Measurements from ENCODE around the gene NPL.

Gene NPL, protein sequence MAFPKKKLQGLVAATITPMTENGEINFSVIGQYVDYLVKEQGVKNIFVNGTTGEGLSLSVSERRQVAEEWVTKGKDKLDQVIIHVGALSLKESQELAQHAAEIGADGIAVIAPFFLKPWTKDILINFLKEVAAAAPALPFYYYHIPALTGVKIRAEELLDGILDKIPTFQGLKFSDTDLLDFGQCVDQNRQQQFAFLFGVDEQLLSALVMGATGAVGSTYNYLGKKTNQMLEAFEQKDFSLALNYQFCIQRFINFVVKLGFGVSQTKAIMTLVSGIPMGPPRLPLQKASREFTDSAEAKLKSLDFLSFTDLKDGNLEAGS

GRCh38 chr1:182789138-182790076 is at the start of gene NPL:
TSS of gene NPL (plus strand) at chr1:182789773. CDS start at chr1:182794372, 4,599 bp downstream.
- H3K79me2 ChIP-seq, result no peaks in the 10 kb centered on the region
- peak within 1 kb of the TSS; percentile 90 for H3K4me2 ChIP-seq (ENCODE audit: low read length)
- H3K27ac ChIP-seq, result no peak within 1 kb of the TSS
- H3K27me3 ChIP-seq (ENCODE audit: control insufficient read depth, insufficient read depth, low read length), result no peaks in the 10 kb centered on the region
- H3K4me1 ChIP-seq, result peaks cover 3% of the 10 kb centered on the region
- H3K4me3 ChIP-seq (ENCODE audit: low read depth, low read length), result peak within 1 kb of the TSS; percentile 51
- peak within 1 kb of the TSS; percentile 29 for H3K9ac ChIP-seq
- H3K36me3 ChIP-seq (ENCODE audit: control insufficient read depth, insufficient read depth, low read length), result no peaks in the 10 kb centered on the region
- H3K9me3 ChIP-seq (ENCODE audit: control insufficient read depth, low read length), result no peaks in the 10 kb centered on the region
- peak within 1 kb of the TSS; percentile 83 for H2AFZ ChIP-seq
- TF ChIP-seq, protein P1, sequence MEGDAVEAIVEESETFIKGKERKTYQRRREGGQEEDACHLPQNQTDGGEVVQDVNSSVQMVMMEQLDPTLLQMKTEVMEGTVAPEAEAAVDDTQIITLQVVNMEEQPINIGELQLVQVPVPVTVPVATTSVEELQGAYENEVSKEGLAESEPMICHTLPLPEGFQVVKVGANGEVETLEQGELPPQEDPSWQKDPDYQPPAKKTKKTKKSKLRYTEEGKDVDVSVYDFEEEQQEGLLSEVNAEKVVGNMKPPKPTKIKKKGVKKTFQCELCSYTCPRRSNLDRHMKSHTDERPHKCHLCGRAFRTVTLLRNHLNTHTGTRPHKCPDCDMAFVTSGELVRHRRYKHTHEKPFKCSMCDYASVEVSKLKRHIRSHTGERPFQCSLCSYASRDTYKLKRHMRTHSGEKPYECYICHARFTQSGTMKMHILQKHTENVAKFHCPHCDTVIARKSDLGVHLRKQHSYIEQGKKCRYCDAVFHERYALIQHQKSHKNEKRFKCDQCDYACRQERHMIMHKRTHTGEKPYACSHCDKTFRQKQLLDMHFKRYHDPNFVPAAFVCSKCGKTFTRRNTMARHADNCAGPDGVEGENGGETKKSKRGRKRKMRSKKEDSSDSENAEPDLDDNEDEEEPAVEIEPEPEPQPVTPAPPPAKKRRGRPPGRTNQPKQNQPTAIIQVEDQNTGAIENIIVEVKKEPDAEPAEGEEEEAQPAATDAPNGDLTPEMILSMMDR (IDR thresholded peaks at IDR 0.05), result no peak

- H3K9ac ChIP-seq, result no peak overlapping the region
- no peak overlapping the region for H2AFZ ChIP-seq
- no peaks in the 10 kb centered on the region for H3K27me3 ChIP-seq (ENCODE audit: control insufficient read depth, insufficient read depth, low read length)
- no peak overlapping the region for H3K27ac ChIP-seq
- H3K79me2 ChIP-seq, result no peaks in the 10 kb centered on the region
- H3K9me3 ChIP-seq (ENCODE audit: control insufficient read depth, low read length), result no peaks in the 10 kb centered on the region
- TF ChIP-seq, protein P1 (IDR thresholded peaks at IDR 0.05), result no peak
- no peak overlapping the region for H3K4me3 ChIP-seq (ENCODE audit: low read depth, low read length)
- H3K4me2 ChIP-seq (ENCODE audit: low read length), result no peak overlapping the region
- no peaks in the 10 kb centered on the region for H3K36me3 ChIP-seq (ENCODE audit: control insufficient read depth, insufficient read depth, low read length)
- no peaks in the 10 kb centered on the region for H3K4me1 ChIP-seq
These were observed 49.5 kb upstream of the NPL start for GRCh38 chr1:182740120-182740519.

DNA sequence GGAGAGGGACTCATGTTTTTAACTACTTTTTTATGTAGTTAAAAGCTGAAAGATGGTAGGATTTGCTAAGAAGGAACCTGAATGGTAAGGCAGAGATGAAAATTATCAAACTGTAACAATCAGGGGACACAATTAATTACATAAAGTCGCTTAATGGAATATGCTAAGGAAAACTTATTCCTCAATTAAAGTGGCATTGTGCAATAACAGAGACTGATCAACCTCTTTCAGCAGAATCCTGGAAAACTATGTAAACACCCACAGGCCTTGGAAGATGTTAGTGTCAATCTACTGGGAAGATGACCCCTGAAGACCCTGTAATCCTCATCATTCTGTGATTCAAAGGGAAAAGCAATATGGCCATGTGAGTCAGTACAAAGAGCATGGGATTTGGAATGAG is 46.8 kb upstream of the NPL start:
- Histone ChIP-seq H3K27ac (no peak overlapping the region), H3K9ac (no peak overlapping the region), H3K4me2 (ENCODE audit: low read length) (no peak overlapping the region), H3K9me3 (ENCODE audit: control insufficient read depth, low read length) (no peaks in the 10 kb centered on the region), H3K36me3 (ENCODE audit: control insufficient read depth, insufficient read depth, low read length) (no peaks in the 10 kb centered on the region), H3K79me2 (no peaks in the 10 kb centered on the region), H3K4me1 (no peaks in the 10 kb centered on the region), H3K27me3 (ENCODE audit: control insufficient read depth, insufficient read depth, low read length) (no peaks in the 10 kb centered on the region), H2AFZ (no peak overlapping the region), H3K4me3 (ENCODE audit: low read depth, low read length) (no peak overlapping the region)
- TF ChIP-seq, protein P1 (IDR thresholded peaks at IDR 0.05), result no peak

DNA sequence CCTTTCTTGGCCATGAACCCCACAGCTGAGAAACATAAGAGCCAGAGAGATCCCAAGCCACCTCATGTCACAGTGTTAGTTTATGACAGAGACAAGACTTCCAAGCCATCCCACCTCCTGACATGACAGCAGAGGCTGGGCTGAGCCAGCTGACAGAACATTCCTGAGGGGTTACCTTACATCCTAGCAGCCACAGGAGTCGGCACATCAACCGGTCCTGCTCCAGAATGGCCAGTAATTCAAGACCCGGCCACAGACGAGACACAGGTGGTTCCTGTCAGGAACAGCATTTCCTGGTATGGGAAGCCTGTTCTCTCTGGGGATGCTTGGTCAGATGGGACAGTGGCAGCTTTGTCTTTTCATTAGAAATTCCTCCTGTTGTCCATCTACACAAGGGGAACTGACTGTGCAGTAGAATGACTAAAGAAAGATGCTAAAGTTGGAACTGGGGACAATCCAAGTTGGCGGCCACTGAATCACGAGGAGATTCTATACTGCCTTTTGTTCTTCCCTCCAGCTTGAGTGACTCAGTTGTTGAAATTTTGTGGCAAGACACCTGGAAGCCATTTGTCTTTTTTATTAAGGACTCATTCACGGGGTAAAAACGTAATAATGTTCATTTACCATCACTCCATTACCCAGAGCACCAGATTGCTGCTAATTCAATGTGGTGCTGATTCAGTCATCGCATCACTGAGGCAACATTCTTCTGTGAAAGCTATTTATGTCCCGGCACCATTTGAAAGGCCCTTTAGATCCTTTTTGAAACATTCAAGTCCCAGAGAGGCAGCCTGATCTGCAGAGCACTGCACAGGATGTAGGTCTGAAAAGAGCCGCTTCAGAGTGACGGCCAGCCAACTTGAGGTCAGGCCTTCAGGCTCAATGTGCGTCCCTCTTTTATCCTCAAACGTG is 37.2 kb upstream of the NPL start:
- H3K27ac ChIP-seq, result no peak overlapping the region
- H3K4me1 ChIP-seq, result no peaks in the 10 kb centered on the region
- no peak overlapping the region for H3K4me3 ChIP-seq (ENCODE audit: low read depth, low read length)
- H3K4me2 ChIP-seq (ENCODE audit: low read length), result no peak overlapping the region
- H3K9ac ChIP-seq, result no peak overlapping the region
- H2AFZ ChIP-seq, result no peak overlapping the region
- no peaks in the 10 kb centered on the region for H3K27me3 ChIP-seq (ENCODE audit: control insufficient read depth, insufficient read depth, low read length)
- TF ChIP-seq, protein P1 (IDR thresholded peaks at IDR 0.05), result no peak
- no peaks in the 10 kb centered on the region for H3K36me3 ChIP-seq (ENCODE audit: control insufficient read depth, insufficient read depth, low read length)
- H3K79me2 ChIP-seq, result no peaks in the 10 kb centered on the region
- no peaks in the 10 kb centered on the region for H3K9me3 ChIP-seq (ENCODE audit: control insufficient read depth, low read length)
